ENCODE measurements around the gene SYNGR4.

The SYNGR4 gene

GRCh38 chr19:48395170-48395455 is 30.9 kb downstream of the SYNGR4 start:
- DNase-seq: no peak

GRCh38 chr19:48395499-48395898 is 31.3 kb downstream of the SYNGR4 start:
- no peak for DNase-seq

GRCh38 chr19:48396016-48396823 is 32.1 kb downstream of the SYNGR4 start:
- DNase-seq: no peak

GRCh38 chr19:48396824-48397176 is 32.6 kb downstream of the SYNGR4 start:
- no peak for DNase-seq

- DNase-seq: no peak
These were observed 33.3 kb downstream of the SYNGR4 start for GRCh38 chr19:48397263-48398101.

- no peak for DNase-seq
These were observed 33.9 kb downstream of the SYNGR4 start for GRCh38 chr19:48398102-48398374.

- peak in 14 of 56 donors; percentile 7 to 72 (median 18) for DNase-seq
These were observed 34.4 kb downstream of the SYNGR4 start for GRCh38 chr19:48398375-48399235.

GRCh38 chr19:48400018-48400742 is 36.0 kb downstream of the SYNGR4 start:
- peak in 3 of 56 donors; percentile 12 to 29 (median 13) for DNase-seq

- DNase-seq: no peak
These were observed 37.1 kb downstream of the SYNGR4 start for GRCh38 chr19:48401287-48401686.

GRCh38 chr19:48403606-48404005 is 39.4 kb downstream of the SYNGR4 start:
- DNase-seq: peak in 20 of 56 donors; percentile 5 to 61 (median 26)

- no peak for DNase-seq
These were observed 41.0 kb downstream of the SYNGR4 start for GRCh38 chr19:48405010-48405659.

- no peak for DNase-seq
These were observed 41.7 kb downstream of the SYNGR4 start for GRCh38 chr19:48405850-48406249.

- no peak for DNase-seq
These were observed 49.9 kb downstream of the SYNGR4 start for GRCh38 chr19:48413879-48414587.

GRCh38 chr19:48415395-48415794 is 51.2 kb downstream of the SYNGR4 start:
- DNase-seq: peak in 22 of 56 donors; percentile 2 to 72 (median 27)

GRCh38 chr19:48415806-48416221 is 51.6 kb downstream of the SYNGR4 start:
- no peak for DNase-seq

GRCh38 chr19:48417421-48417820 is 53.3 kb downstream of the SYNGR4 start:
- DNase-seq: no peak

GRCh38 chr19:48418317-48419064 is 54.3 kb downstream of the SYNGR4 start:
- DNase-seq: no peak

- DNase-seq: peak in 22 of 56 donors; percentile 7 to 58 (median 24)
These were observed 55.2 kb downstream of the SYNGR4 start for GRCh38 chr19:48419158-48419920.

All from amygdala (tissue), 56 donors.